Chondrocyte (in vitro differentiated cells): ENCODE measurements around the gene IGSF11. TPM values are rescaled to one million over a fixed set of nuclear protein-coding genes. Genes with fewer than 3 reads are reported as not detected.

Experiments used
- DNase-seq: peaks from one replicate; pipeline ENCODE4 v3.0.0; 2021; ENCODE audit warnings: mixed read lengths, low spot score
- H3K27ac Mint-ChIP-seq: one replicate; pipeline ENCODE4 v1.8.0; 2021; ENCODE audit warnings: mild to moderate bottlenecking, moderate library complexity, mixed read lengths; ENCODE audit not compliant: unreplicated experiment
- H3K27me3 Mint-ChIP-seq: 2 replicates; pipeline ENCODE4 v1.8.0; 2021; ENCODE audit warnings: low read depth, mixed read lengths
- H3K36me3 Mint-ChIP-seq: 2 replicates; pipeline ENCODE4 v1.8.0; 2021; ENCODE audit warnings: low read depth, mixed read lengths
- H3K4me1 Mint-ChIP-seq: 2 replicates; pipeline ENCODE4 v1.8.0; 2021; ENCODE audit warnings: low read depth, mild to moderate bottlenecking, mixed read lengths
- H3K4me3 Mint-ChIP-seq: one replicate; pipeline ENCODE4 v1.8.0; 2021; ENCODE audit warnings: mild to moderate bottlenecking, moderate library complexity, mixed read lengths; ENCODE audit not compliant: unreplicated experiment
- H3K9me3 Mint-ChIP-seq: 2 replicates; pipeline ENCODE4 v1.8.0; 2021; ENCODE audit warnings: low read depth, mixed read lengths
- total RNA-seq: library from RNA; stranded (reverse); gene quantifications from 3 replicates; pipeline ENCODE4 v1.2.1, GENCODE V29; 2021
- TF ChIP-seq, protein P1 (sequence below): fragments of 200-600 bp; sonication (generic); IDR thresholded peaks from 2 replicates; pipeline ENCODE4 v1.5.0; 2021; ENCODE audit warnings: antibody characterized with exemption, mild to moderate bottlenecking, moderate library complexity

The IGSF11 gene
- total RNA-seq, 1 donor from 2014 or later = not detected

DNA sequence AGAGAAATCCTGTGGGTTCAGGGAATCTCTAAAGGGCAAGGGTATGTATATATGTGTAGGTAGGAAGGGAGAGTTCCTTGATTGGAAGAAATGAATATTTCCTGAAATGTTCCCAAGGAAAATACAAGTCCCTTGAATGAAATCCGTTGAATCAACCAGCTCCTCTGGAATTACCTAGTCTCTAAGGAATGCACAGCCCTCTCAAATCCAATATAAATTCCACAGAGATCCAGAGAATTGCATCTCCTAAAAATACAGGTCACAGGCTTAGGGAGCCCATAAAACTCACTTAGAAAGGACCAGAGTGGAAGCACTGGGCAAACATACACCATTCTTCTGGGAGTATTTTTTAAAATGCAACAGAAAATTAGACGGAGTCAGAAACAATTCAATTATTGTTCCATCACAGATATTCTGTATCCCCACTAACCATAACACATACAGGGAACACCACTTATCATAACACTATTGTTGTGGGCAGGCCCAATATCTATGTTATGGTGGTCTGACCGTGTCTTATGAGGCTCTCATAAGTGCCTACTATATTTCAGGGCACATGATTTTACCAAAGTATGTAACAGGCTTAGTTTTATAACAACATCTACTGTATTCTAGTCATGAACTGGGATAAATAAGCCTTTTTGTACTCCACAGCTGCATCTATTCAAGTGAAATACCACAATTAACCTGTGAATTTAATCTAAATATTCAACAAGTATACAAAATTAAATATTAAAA, 43.7 kb downstream of the IGSF11 start:
- no peak overlapping the region for H3K27ac Mint-ChIP-seq
- no peak for DNase-seq
- H3K4me3 Mint-ChIP-seq = no peak overlapping the region

DNA sequence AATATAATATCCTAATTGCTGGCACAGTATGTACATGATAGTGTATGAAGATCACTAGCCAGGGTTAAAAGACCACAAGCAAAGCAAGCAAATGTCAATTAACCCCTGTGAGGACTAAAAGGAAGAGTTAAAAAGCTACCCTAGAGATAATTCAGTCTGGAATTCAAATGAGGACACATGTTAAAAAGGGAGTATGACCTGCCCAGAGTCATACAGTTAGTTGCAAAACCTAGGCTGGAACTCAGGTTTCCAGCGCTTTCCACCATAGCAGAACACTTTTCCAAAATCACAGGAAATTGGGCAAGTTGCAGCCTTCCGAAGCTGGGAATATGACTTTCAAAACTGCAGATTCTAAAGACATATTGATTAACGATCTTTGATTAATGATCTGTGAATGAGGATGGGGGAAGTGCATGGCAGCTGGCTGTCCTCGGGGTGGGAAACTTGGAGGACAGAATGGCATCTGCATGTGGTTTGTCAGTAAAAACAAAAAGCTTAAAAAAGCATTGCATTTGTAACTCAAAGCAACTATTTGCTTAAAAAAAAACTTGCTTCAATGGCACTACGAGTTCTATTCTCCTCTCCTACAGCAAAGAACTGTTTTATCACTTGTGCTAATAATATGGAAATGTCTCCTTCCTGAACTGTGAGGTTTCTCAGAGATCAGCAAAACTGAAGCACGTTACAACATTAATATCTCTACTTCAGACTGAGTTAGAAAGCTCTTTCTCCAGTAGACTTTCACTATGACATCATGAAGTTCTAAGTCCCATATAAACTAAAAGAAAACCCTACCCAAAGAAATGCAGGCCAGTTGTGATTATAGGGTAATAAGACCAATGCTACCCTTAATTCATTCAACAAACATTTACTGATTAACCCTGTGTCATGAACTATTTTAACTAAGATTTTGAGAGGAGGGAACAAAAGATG, 46.2 kb downstream of the IGSF11 start:
- Mint-ChIP-seq H3K27ac (no peak overlapping the region), H3K36me3 (no peaks in the 10 kb centered on the region), H3K4me1 (peaks cover 23% of the 10 kb centered on the region), H3K4me3 (no peak overlapping the region), H3K9me3 (no peaks in the 10 kb centered on the region), H3K27me3 (peaks cover 10% of the 10 kb centered on the region)
- no peak for DNase-seq
- TF ChIP-seq, protein P1, sequence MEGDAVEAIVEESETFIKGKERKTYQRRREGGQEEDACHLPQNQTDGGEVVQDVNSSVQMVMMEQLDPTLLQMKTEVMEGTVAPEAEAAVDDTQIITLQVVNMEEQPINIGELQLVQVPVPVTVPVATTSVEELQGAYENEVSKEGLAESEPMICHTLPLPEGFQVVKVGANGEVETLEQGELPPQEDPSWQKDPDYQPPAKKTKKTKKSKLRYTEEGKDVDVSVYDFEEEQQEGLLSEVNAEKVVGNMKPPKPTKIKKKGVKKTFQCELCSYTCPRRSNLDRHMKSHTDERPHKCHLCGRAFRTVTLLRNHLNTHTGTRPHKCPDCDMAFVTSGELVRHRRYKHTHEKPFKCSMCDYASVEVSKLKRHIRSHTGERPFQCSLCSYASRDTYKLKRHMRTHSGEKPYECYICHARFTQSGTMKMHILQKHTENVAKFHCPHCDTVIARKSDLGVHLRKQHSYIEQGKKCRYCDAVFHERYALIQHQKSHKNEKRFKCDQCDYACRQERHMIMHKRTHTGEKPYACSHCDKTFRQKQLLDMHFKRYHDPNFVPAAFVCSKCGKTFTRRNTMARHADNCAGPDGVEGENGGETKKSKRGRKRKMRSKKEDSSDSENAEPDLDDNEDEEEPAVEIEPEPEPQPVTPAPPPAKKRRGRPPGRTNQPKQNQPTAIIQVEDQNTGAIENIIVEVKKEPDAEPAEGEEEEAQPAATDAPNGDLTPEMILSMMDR = no peak

More for the DNA sequence above, 43.7 kb downstream of the IGSF11 start:
- no peaks in the 10 kb centered on the region for H3K36me3 Mint-ChIP-seq
- TF ChIP-seq, protein P1 = no peak
- no peaks in the 10 kb centered on the region for H3K9me3 Mint-ChIP-seq
- H3K27me3 Mint-ChIP-seq = peaks cover under 1% of the 10 kb centered on the region
- H3K4me1 Mint-ChIP-seq = peaks cover 23% of the 10 kb centered on the region

DNA sequence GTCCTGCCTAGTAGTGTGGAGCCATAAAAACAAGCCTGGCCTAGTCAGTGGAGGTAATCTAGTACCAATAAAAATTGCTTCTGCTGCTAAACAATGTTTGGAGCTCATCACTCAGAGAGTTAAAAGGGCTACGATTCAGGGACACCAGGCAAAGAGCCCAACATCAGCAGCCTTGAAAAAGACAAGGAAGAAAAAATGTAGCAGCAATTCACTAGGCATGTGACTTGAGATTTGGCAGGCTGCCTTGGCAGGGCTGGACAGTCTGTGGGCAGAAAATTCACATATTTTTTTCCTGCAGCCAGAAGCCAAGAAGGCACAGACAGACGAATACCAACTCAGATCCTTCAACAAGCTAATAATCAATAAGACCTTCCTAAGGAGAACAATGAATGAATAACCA, 47.2 kb downstream of the IGSF11 start:
- TF ChIP-seq, protein P1 = no peak
- Mint-ChIP-seq H3K27me3 (peaks cover 10% of the 10 kb centered on the region), H3K4me1 (peaks cover 23% of the 10 kb centered on the region), H3K9me3 (no peaks in the 10 kb centered on the region), H3K27ac (no peak overlapping the region), H3K36me3 (no peaks in the 10 kb centered on the region), H3K4me3 (no peak overlapping the region)
- DNase-seq = no peak

DNA sequence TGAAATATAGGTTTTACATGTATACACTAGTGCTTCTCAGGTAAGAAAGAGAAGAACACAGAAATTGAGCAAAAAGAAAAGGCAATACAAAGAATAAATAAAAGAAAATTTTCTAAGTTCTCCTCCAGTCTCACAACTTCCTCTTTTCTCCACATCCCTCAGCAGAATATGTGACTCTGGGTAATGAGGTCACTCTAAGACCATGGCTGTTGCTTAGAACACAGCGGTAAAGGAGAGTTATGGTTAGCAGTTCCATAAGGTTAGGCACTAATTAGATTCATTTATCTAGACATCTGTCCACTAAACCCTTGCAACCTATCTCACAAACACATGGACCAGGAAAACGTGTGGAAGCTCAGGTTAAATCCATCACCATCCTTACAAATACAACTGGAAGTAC, 47.9 kb downstream of the IGSF11 start:
- Mint-ChIP-seq H3K27me3 (peaks cover 11% of the 10 kb centered on the region), H3K36me3 (no peaks in the 10 kb centered on the region), H3K9me3 (no peaks in the 10 kb centered on the region), H3K4me3 (no peak overlapping the region), H3K4me1 (peaks cover 23% of the 10 kb centered on the region), H3K27ac (no peak overlapping the region)
- TF ChIP-seq, protein P1 = no peak
- DNase-seq = no peak

DNA sequence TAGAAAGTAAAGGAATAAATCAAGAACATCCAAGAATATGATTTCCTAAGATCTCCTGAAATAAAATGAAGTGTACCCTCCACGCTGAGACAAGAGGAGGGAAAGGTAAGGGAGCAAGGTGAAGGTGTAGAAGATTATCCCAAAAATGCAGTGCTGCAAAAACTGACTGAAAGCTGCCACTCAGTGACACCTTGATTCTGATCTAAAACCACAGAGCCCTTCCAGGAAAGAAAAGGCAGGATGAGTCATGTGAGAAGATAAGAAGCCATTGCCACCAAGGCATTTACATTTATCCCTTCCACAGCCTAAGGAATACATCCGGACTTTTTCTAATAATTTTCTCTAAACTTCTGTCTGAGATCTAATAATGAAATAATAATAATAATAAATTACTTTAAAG, 49.9 kb downstream of the IGSF11 start:
- Mint-ChIP-seq H3K4me1 (peaks cover 17% of the 10 kb centered on the region), H3K27me3 (peaks cover 16% of the 10 kb centered on the region), H3K4me3 (no peak overlapping the region), H3K36me3 (no peaks in the 10 kb centered on the region), H3K27ac (no peak overlapping the region), H3K9me3 (no peaks in the 10 kb centered on the region)
- DNase-seq = no peak
- TF ChIP-seq, protein P1 = no peak
